Measurements from ENCODE around the gene DNAJB13. TPM values are rescaled to one million over a fixed set of nuclear protein-coding genes. Genes with fewer than 3 reads are reported as not detected.

The DNAJB13 gene
- total RNA-seq, 4 donors from 2014 or later = not detected

DNA sequence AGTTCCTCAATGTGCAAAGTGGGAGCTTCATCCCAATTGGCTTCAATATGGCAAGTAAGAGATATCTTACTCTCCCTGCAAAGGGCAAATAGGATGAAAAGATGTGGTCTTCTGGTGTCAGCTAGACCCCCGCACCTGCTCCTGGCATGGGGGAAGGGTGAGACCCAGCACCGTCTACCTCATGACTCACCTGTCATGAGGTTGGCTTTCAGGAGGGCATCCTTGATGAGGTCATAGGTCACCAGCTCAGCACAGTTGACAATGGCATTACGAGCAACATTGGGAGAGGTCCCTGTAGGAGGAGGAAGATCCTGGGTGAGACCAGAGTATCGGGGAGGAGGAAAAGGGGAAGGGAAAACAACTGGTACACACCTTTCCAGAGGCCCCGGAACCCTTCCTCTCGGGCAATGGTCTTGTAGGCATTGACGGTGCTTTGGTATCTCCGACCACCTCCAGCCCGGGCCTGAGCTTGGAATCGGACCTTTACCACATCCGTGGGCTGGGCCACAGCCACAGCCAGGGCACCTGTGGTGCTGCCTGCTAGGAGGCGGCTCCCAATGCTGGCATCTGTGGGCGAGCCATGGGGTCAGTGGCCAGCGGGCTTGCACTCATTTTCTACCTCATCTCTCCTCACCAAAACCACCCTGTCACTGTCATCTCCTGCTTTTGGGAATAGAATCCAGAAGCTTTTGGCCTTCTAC lies 25.8 kb downstream of the DNAJB13 start:
- H3K9me3 ChIP-seq = no peaks in the 10 kb centered on the region
- H3K4me1 ChIP-seq = peaks cover 0 to 3% (median 0%) of the 10 kb centered on the region in 3 donors
- ATAC-seq = no peak
- H3K27ac ChIP-seq = no peak overlapping the region
- 87 to 89% methylated on average over 3 to 11 of the region's 14 CpGs for WGBS, 2 donors (ENCODE audit: low coverage in 1 of 2)
- H3K4me3 ChIP-seq = no peak overlapping the region
- peaks cover 0 to 37% of the 10 kb centered on the region in 2 donors for H3K36me3 ChIP-seq
- no peaks in the 10 kb centered on the region for H3K27me3 ChIP-seq
- no peak for TF ChIP-seq POLR2AphosphoS5 (IDR thresholded peaks at IDR 0.05)
- no peak for TF ChIP-seq POLR2A (IDR thresholded peaks at IDR 0.05)
- no peak for TF ChIP-seq EP300 (IDR thresholded peaks at IDR 0.05)

DNA sequence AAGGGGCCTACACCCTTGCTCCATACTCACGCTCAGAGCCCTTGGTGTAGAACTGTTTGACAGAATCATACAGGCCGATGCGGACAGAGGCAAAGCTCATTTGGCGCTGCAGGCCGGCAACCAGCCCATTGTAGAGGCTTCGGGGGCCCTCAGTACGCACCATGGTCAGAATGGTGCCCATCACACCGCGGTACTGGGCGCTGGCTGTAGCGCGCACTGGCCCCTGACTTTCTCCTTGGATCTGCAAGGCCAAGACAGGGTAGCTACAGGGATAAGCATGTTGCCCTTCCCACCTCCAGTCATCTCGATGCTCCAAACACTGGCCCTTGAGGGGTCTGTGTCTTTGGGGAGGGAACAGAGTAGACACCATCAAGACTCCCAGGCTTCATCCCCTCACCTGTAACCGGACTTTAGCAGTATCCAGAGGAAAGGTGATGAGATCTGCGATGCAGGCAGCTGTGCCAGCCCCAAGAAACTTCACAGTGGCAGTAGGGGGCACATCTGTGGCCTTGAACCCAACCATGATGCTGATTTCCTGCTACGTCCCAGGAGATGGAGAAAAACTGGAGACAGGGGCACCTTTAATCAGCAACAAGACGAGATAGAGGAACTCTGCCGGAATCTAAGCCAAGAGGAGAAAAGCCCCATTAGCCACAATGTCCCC lies 27.2 kb downstream of the DNAJB13 start:
- H3K4me1 ChIP-seq = peaks cover 0 to 13% (median 3%) of the 10 kb centered on the region in 3 donors
- 100% methylated on average over 8 of the region's 18 CpGs; no CpG with 5 or more reads in 1 of the 2 donors for WGBS, 2 donors (ENCODE audit: low coverage in 1 of 2)

DNA sequence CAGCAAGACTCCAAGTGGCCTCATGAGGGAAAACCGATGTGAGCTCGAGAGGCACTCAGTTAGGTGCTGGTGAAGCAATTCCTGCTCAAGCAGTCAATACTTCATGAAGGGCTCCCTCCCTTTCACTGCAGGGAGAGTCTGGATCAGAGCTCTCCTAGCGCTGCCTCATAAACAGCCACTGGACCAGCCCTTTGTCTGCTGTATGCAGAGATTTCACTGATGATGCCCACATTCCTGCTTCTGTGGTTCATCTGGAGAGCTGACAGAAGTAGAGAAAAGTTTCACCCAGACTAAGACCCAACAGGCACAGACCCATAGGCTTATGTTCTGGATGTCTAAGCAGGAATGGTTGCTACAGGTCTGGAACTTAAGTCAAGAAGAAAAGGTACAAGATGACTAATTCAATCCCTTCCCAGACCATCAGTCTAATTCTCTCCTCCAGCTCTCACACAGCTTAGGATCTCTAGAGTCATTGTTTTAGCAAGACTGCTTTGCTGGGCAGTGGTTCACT lies 27.8 kb downstream of the DNAJB13 start:
- no peak overlapping the region for H3K27ac ChIP-seq
- H3K4me3 ChIP-seq = no peak overlapping the region
- WGBS, 2 donors (ENCODE audit: low coverage in 1 of 2) = 83% methylated on average over 1 of the region's 3 CpGs; no CpG with 5 or more reads in 1 of the 2 donors
- peaks cover 0 to 20% (median 3%) of the 10 kb centered on the region in 3 donors for H3K4me1 ChIP-seq
- no peaks in the 10 kb centered on the region for H3K9me3 ChIP-seq
- H3K36me3 ChIP-seq = peaks cover 0 to 37% of the 10 kb centered on the region in 2 donors
- ATAC-seq = no peak
- H3K27me3 ChIP-seq = no peaks in the 10 kb centered on the region
- TF ChIP-seq EP300 (IDR thresholded peaks at IDR 0.05) = no peak
- TF ChIP-seq POLR2AphosphoS5 (IDR thresholded peaks at IDR 0.05) = no peak
- TF ChIP-seq, protein P1, sequence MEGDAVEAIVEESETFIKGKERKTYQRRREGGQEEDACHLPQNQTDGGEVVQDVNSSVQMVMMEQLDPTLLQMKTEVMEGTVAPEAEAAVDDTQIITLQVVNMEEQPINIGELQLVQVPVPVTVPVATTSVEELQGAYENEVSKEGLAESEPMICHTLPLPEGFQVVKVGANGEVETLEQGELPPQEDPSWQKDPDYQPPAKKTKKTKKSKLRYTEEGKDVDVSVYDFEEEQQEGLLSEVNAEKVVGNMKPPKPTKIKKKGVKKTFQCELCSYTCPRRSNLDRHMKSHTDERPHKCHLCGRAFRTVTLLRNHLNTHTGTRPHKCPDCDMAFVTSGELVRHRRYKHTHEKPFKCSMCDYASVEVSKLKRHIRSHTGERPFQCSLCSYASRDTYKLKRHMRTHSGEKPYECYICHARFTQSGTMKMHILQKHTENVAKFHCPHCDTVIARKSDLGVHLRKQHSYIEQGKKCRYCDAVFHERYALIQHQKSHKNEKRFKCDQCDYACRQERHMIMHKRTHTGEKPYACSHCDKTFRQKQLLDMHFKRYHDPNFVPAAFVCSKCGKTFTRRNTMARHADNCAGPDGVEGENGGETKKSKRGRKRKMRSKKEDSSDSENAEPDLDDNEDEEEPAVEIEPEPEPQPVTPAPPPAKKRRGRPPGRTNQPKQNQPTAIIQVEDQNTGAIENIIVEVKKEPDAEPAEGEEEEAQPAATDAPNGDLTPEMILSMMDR (IDR thresholded peaks at IDR 0.05) = no peak
- TF ChIP-seq POLR2A (IDR thresholded peaks at IDR 0.05) = no peak

More for the DNA sequence above, 27.2 kb downstream of the DNAJB13 start:
- Histone ChIP-seq H3K4me3 (no peak overlapping the region), H3K27me3 (no peaks in the 10 kb centered on the region), H3K9me3 (no peaks in the 10 kb centered on the region), H3K27ac (no peak overlapping the region), H3K36me3 (peaks cover 0 to 37% of the 10 kb centered on the region in 2 donors)
- no peak for ATAC-seq
- TF ChIP-seq, protein P1 (IDR thresholded peaks at IDR 0.05) = no peak
- no peak for TF ChIP-seq POLR2AphosphoS5 (IDR thresholded peaks at IDR 0.05)

- peaks cover 0 to 33% of the 10 kb centered on the region in 2 donors for H3K36me3 ChIP-seq
- no peak for ATAC-seq
- peak overlapping the region in 2 of 4 donors; percentile 37 to 92 for H3K27ac ChIP-seq
- H3K9me3 ChIP-seq = no peaks in the 10 kb centered on the region
- H3K4me1 ChIP-seq = peaks cover 0 to 25% (median 0%) of the 10 kb centered on the region in 3 donors
- H3K4me3 ChIP-seq = peak overlapping the region in 1 of 2 donors; percentile 14
- H3K27me3 ChIP-seq = no peaks in the 10 kb centered on the region
- TF ChIP-seq POLR2AphosphoS5 (IDR thresholded peaks at IDR 0.05) (no peak), EP300 (IDR thresholded peaks at IDR 0.05) (no peak), POLR2A (IDR thresholded peaks at IDR 0.05) (no peak)
- TF ChIP-seq, protein P1 (IDR thresholded peaks at IDR 0.05) = no peak
- 75% methylated on average over 1 of the region's 6 CpGs; no CpG with 5 or more reads in 1 of the 2 donors for WGBS, 2 donors (ENCODE audit: low coverage in 1 of 2)
These were observed 29.5 kb downstream of the DNAJB13 start for GRCh38 chr11:73980001-73980961.

All from gastroesophageal sphincter (tissue), 4 donors.